Measurements from ENCODE around the gene MELTF.

The MELTF gene

DNA sequence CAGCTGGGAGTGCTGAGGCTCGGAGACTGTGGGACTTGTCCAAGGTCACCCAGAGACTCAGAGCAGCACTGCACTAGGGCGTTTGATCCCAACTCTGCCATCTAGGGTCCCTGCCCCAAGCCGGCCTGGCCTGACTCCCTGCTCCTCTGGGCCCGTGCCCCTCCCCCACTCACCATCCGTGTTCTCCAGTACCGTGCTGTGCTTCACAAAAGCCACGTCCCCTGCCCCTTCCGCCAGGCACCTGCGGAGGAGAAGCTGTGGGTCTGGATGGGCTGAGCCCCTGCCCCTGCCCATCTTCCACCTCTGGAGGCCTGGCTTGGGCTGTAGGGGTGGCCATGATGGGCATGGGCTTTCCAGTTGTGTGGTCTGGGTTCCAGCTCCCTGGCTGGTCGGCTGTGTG lies 8.4 kb downstream of the MELTF start:
- Histone ChIP-seq H3K27me3 (ENCODE audit: low read depth, low read length) (peaks cover 14% of the 10 kb centered on the region), H3K36me3 (replicated peaks; ENCODE audit: low read depth, low read length) (peaks cover 7% of the 10 kb centered on the region), H3K4me3 (ENCODE audit: low read length) (no peak overlapping the region), H3K27ac (ENCODE audit: low read length) (no peak overlapping the region), H2AFZ (ENCODE audit: low read depth, low read length) (no peak overlapping the region), H3K9me3 (ENCODE audit: insufficient read depth, low read length) (no peaks in the 10 kb centered on the region), H3K9ac (ENCODE audit: low read length) (no peak overlapping the region), H3K4me2 (ENCODE audit: low read length) (no peak overlapping the region), H3K4me1 (ENCODE audit: low read length) (peaks cover 36% of the 10 kb centered on the region), H3K79me2 (ENCODE audit: low read length) (no peaks in the 10 kb centered on the region), H4K20me1 (ENCODE audit: insufficient read depth, low read length) (no peaks in the 10 kb centered on the region)
- TF ChIP-seq, protein P1, sequence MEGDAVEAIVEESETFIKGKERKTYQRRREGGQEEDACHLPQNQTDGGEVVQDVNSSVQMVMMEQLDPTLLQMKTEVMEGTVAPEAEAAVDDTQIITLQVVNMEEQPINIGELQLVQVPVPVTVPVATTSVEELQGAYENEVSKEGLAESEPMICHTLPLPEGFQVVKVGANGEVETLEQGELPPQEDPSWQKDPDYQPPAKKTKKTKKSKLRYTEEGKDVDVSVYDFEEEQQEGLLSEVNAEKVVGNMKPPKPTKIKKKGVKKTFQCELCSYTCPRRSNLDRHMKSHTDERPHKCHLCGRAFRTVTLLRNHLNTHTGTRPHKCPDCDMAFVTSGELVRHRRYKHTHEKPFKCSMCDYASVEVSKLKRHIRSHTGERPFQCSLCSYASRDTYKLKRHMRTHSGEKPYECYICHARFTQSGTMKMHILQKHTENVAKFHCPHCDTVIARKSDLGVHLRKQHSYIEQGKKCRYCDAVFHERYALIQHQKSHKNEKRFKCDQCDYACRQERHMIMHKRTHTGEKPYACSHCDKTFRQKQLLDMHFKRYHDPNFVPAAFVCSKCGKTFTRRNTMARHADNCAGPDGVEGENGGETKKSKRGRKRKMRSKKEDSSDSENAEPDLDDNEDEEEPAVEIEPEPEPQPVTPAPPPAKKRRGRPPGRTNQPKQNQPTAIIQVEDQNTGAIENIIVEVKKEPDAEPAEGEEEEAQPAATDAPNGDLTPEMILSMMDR (IDR thresholded peaks at IDR 0.05; ENCODE audit: low read depth, low read length): no peak
- TF ChIP-seq EZH2phosphoT487 (IDR thresholded peaks at IDR 0.05; ENCODE audit: low read depth): no peak

DNA sequence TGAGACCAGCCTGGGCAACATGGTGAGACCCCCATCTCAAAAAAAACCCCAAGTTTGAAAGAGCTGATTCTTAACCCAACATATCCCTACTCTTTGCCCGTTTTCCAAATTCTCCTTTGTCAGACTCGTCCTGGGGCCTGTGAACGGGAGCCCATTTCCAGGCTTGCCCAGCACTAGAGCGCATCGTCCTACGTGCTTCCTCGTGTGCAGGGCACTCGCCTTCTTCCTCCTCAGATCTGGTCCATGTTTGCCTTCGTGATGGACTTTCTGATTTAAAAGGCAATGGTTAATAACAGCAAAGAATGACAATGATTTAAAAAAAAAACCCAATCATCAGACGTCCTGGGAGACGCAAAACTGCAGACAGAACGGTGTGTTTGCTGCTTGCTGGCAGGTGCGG lies 10.1 kb downstream of the MELTF start:
- no peak overlapping the region for H3K4me2 ChIP-seq (ENCODE audit: low read length)
- H3K4me3 ChIP-seq (ENCODE audit: low read length): no peak overlapping the region
- no peaks in the 10 kb centered on the region for H4K20me1 ChIP-seq (ENCODE audit: insufficient read depth, low read length)
- TF ChIP-seq EZH2phosphoT487 (IDR thresholded peaks at IDR 0.05; ENCODE audit: low read depth): no peak
- TF ChIP-seq, protein P1 (IDR thresholded peaks at IDR 0.05; ENCODE audit: low read depth, low read length): no peak
- H3K27me3 ChIP-seq (ENCODE audit: low read depth, low read length): peaks cover 14% of the 10 kb centered on the region
- no peaks in the 10 kb centered on the region for H3K79me2 ChIP-seq (ENCODE audit: low read length)
- peaks cover 28% of the 10 kb centered on the region for H3K4me1 ChIP-seq (ENCODE audit: low read length)
- H3K27ac ChIP-seq (ENCODE audit: low read length): no peak overlapping the region
- H3K9me3 ChIP-seq (ENCODE audit: insufficient read depth, low read length): no peaks in the 10 kb centered on the region
- no peak overlapping the region for H2AFZ ChIP-seq (ENCODE audit: low read depth, low read length)
- no peak overlapping the region for H3K9ac ChIP-seq (ENCODE audit: low read length)
- H3K36me3 ChIP-seq (replicated peaks; ENCODE audit: low read depth, low read length): no peaks in the 10 kb centered on the region

DNA sequence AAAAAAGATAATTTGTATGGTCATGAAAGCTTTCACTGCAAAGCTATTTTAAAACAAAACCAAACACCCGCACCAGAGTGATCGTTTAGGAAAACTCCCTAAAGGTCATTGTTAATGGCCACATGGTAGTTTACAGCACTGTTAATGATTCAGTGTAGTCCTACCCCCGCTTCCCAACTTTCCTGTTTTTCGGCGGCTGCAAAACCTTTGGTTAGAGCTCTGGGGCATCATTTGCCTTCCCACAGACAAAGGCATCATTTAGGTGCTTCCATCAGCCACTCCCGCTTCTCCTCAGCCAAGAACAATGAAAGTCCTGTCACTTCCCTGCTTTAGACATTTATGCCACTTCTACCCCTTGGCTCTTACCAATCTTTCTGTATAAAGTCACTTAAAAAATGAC lies 10.6 kb downstream of the MELTF start:
- Histone ChIP-seq H3K9me3 (ENCODE audit: insufficient read depth, low read length) (no peaks in the 10 kb centered on the region), H2AFZ (ENCODE audit: low read depth, low read length) (no peak overlapping the region), H3K36me3 (replicated peaks; ENCODE audit: low read depth, low read length) (no peaks in the 10 kb centered on the region), H3K4me3 (ENCODE audit: low read length) (no peak overlapping the region), H3K4me1 (ENCODE audit: low read length) (peaks cover 23% of the 10 kb centered on the region), H3K9ac (ENCODE audit: low read length) (no peak overlapping the region), H3K79me2 (ENCODE audit: low read length) (no peaks in the 10 kb centered on the region), H3K4me2 (ENCODE audit: low read length) (no peak overlapping the region), H3K27ac (ENCODE audit: low read length) (no peak overlapping the region), H3K27me3 (ENCODE audit: low read depth, low read length) (peaks cover 14% of the 10 kb centered on the region), H4K20me1 (ENCODE audit: insufficient read depth, low read length) (no peaks in the 10 kb centered on the region)
- no peak for TF ChIP-seq EZH2phosphoT487 (IDR thresholded peaks at IDR 0.05; ENCODE audit: low read depth)
- TF ChIP-seq, protein P1 (IDR thresholded peaks at IDR 0.05; ENCODE audit: low read depth, low read length): no peak

DNA sequence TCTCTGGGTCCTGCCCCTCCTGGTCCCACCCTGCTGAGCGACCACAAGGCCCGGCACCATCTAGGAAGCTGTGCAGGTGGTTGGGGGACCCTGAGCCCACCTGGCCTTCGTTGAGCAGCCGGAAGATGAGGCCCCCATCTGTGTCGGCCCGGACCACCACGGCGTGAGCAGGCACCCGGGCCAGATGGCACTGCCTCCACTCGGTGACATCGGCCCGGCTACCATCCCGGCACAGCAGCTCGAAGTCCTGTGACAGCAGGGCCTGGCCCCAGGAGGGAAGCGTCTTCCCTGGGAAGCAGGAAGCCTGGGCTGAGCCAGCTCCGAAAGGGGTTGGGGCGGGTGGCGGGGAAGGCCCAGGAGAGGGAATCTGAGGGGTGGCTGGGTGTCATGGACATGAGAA lies 12.6 kb downstream of the MELTF start:
- H3K9me3 ChIP-seq (ENCODE audit: insufficient read depth, low read length): no peaks in the 10 kb centered on the region
- no peak overlapping the region for H3K9ac ChIP-seq (ENCODE audit: low read length)
- peaks cover 3% of the 10 kb centered on the region for H3K4me1 ChIP-seq (ENCODE audit: low read length)
- no peak overlapping the region for H3K4me2 ChIP-seq (ENCODE audit: low read length)
- no peaks in the 10 kb centered on the region for H3K79me2 ChIP-seq (ENCODE audit: low read length)
- H3K4me3 ChIP-seq (ENCODE audit: low read length): no peak overlapping the region
- no peak overlapping the region for H3K27ac ChIP-seq (ENCODE audit: low read length)
- TF ChIP-seq EZH2phosphoT487 (IDR thresholded peaks at IDR 0.05; ENCODE audit: low read depth): no peak
- TF ChIP-seq, protein P1 (IDR thresholded peaks at IDR 0.05; ENCODE audit: low read depth, low read length): no peak
- H3K27me3 ChIP-seq (ENCODE audit: low read depth, low read length): peaks cover 14% of the 10 kb centered on the region
- H4K20me1 ChIP-seq (ENCODE audit: insufficient read depth, low read length): no peaks in the 10 kb centered on the region
- H3K36me3 ChIP-seq (replicated peaks; ENCODE audit: low read depth, low read length): no peaks in the 10 kb centered on the region
- H2AFZ ChIP-seq (ENCODE audit: low read depth, low read length): no peak overlapping the region

All from OCI-LY3 (cell line).